ENCODE measurements around the gene LRP10. TPM values are rescaled to one million over a fixed set of nuclear protein-coding genes. Genes with fewer than 3 reads are reported as not detected.

The LRP10 gene
- total RNA-seq, 1 experiment from 2014 or later = 42.7 TPM

- peaks cover 3 to 10% of the 10 kb centered on the region in 2 experiments; a peak in 2 of 4 replicates for H3K4me1 ChIP-seq (ENCODE audit: control insufficient read depth in 1 of 2, insufficient read depth in 2 of 2, low read length in 2 of 2)
- no peak overlapping the region for H3K27ac ChIP-seq (ENCODE audit: low read depth, low read length)
Observed at GRCh38 chr14:22848351-22849164, 23.0 kb upstream of the LRP10 start.

GRCh38 chr14:22849212-22849819, 22.2 kb upstream of the LRP10 start:
- H3K27ac ChIP-seq (ENCODE audit: low read depth, low read length) = no peak overlapping the region
- no peak overlapping the region for H2AFZ ChIP-seq (ENCODE audit: low read depth, low read length, poor library complexity, severe bottlenecking)
- H4K20me1 ChIP-seq (ENCODE audit: insufficient read depth) = no peaks in the 10 kb centered on the region
- no peaks in the 10 kb centered on the region for H3K27me3 ChIP-seq (ENCODE audit: insufficient read depth, low read length)
- no peaks in the 10 kb centered on the region for H3K9me2 ChIP-seq (ENCODE audit: insufficient read depth)
- ChIA-PET RAD21 (ENCODE audit: low non-redundant PET in 1 of 2, low total read pairs in 2 of 2, uncharacterized antibody in 2 of 2, unreplicated experiment in 2 of 2) (no interaction called here), POLR2A (no interaction called here), CTCF (no interaction called here)
- ATAC-seq (no peak), DNase-seq (ENCODE audit: low read depth, low spot score) (no peak)
- H3K36me3 ChIP-seq (ENCODE audit: control insufficient read depth in 1 of 2, insufficient read depth in 2 of 2, low read length in 2 of 2) = no peaks in the 10 kb centered on the region
- no peaks in the 10 kb centered on the region for H3K9me3 ChIP-seq (ENCODE audit: control insufficient read depth in 1 of 2, insufficient read depth in 1 of 2, low read depth in 1 of 2, low read length in 2 of 2)
- H3K4me3 ChIP-seq (replicated peaks in 1 of 2; ENCODE audit: low read depth in 1 of 2, low read length in 2 of 2) = no peak overlapping the region
- H3K4me2 ChIP-seq (ENCODE audit: low read length) = no peak overlapping the region
- peaks cover 3 to 12% of the 10 kb centered on the region in 2 experiments; a peak in 2 of 4 replicates for H3K4me1 ChIP-seq (ENCODE audit: control insufficient read depth in 1 of 2, insufficient read depth in 2 of 2, low read length in 2 of 2)
- BruUV-seq (replicated peaks) = no TSS peak
- H3K79me2 ChIP-seq (ENCODE audit: insufficient read depth, low read length) = no peaks in the 10 kb centered on the region
- TF ChIP-seq SP1 (IDR thresholded peaks at IDR 0.05; ENCODE audit: low read depth) (no peak), RAD21 (IDR thresholded peaks at IDR 0.05; ENCODE audit: low read depth) (no peak), YY1 (IDR thresholded peaks at IDR 0.05; ENCODE audit: extremely low read depth, insufficient replicate concordance, low read depth, low read length) (no peak), JUND (IDR thresholded peaks at IDR 0.05) (no peak), ZNF274 (IDR thresholded peaks at IDR 0.05; ENCODE audit: low read depth, low read length) (no peak)
- intact Hi-C loops (cut with micrococcal nuclease) = no loop called here
- H3K9ac ChIP-seq (ENCODE audit: low read length) = no peak overlapping the region

More at GRCh38 chr14:22848351-22849164, 23.0 kb upstream of the LRP10 start:
- Histone ChIP-seq H4K20me1 (ENCODE audit: insufficient read depth) (no peaks in the 10 kb centered on the region), H3K4me2 (ENCODE audit: low read length) (no peak overlapping the region), H3K9ac (ENCODE audit: low read length) (no peak overlapping the region), H3K4me3 (replicated peaks in 1 of 2; ENCODE audit: low read depth in 1 of 2, low read length in 2 of 2) (no peak overlapping the region), H3K9me3 (ENCODE audit: control insufficient read depth in 1 of 2, insufficient read depth in 1 of 2, low read depth in 1 of 2, low read length in 2 of 2) (no peaks in the 10 kb centered on the region), H3K9me2 (ENCODE audit: insufficient read depth) (no peaks in the 10 kb centered on the region), H3K36me3 (ENCODE audit: control insufficient read depth in 1 of 2, insufficient read depth in 2 of 2, low read length in 2 of 2) (no peaks in the 10 kb centered on the region), H3K27me3 (ENCODE audit: insufficient read depth, low read length) (no peaks in the 10 kb centered on the region), H2AFZ (ENCODE audit: low read depth, low read length, poor library complexity, severe bottlenecking) (no peak overlapping the region), H3K79me2 (ENCODE audit: insufficient read depth, low read length) (no peaks in the 10 kb centered on the region)
- no peak for DNase-seq (ENCODE audit: low read depth, low spot score)
- no TSS peak for BruUV-seq (replicated peaks)
- no peak for TF ChIP-seq EGR1 (IDR thresholded peaks at IDR 0.05; ENCODE audit: low read depth)
- TF ChIP-seq POLR2AphosphoS5 (IDR thresholded peaks at IDR 0.05; ENCODE audit: low read depth, low read length) = no peak
- no peak for TF ChIP-seq ZFX (IDR thresholded peaks at IDR 0.05)
- no peak for TF ChIP-seq CEBPB (IDR thresholded peaks at IDR 0.05; ENCODE audit: low read depth)
- no peak for TF ChIP-seq ZNF274 (IDR thresholded peaks at IDR 0.05; ENCODE audit: low read depth, low read length)
- TF ChIP-seq JUND (IDR thresholded peaks at IDR 0.05) = no peak
- no peak for TF ChIP-seq SP1 (IDR thresholded peaks at IDR 0.05; ENCODE audit: low read depth)
- TF ChIP-seq, protein P1, sequence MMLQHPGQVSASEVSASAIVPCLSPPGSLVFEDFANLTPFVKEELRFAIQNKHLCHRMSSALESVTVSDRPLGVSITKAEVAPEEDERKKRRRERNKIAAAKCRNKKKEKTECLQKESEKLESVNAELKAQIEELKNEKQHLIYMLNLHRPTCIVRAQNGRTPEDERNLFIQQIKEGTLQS (IDR thresholded peaks at IDR 0.05) = no peak
- TF ChIP-seq CBX3 (IDR thresholded peaks at IDR 0.05; ENCODE audit: low read depth) = no peak
- no peak for TF ChIP-seq ELF1 (IDR thresholded peaks at IDR 0.05; ENCODE audit: borderline replicate concordance, low read depth)
- RAD21 ChIA-PET (ENCODE audit: low non-redundant PET in 1 of 2, low total read pairs in 2 of 2, uncharacterized antibody in 2 of 2, unreplicated experiment in 2 of 2) = no interaction called here
- CTCF ChIA-PET = interaction anchor here (1.7 kb wide), 1 partner anchor 25 kb away, joined by 3 read pairs; no protein-coding TSS in a partner anchor
- intact Hi-C loops (cut with micrococcal nuclease) = no loop called here
- POLR2A ChIA-PET = no interaction called here
- no peak for ATAC-seq
